MM.1S (cell line): ENCODE measurements around the gene BICDL1.

Experiments
- EZH2 ChIP-seq: fragments of 300-600 bp; sonication (generic); optimal IDR thresholded peaks from 2 replicates; pipeline ENCODE3; 2017; ENCODE audit warnings: low read depth, mild to moderate bottlenecking, antibody characterized with exemption, low read length, mixed read lengths
- TF ChIP-seq, protein P1 (sequence below): fragments of 300-600 bp; sonication (generic); IDR thresholded peaks from 2 replicates; pipeline ENCODE4 v1.5.1; 2016; ENCODE audit warnings: antibody characterized with exemption, low read length, mixed read lengths

GRCh38 chr12:120109570-120110267 lies 120.7 kb downstream of the BICDL1 start:
- TF ChIP-seq, protein P1, sequence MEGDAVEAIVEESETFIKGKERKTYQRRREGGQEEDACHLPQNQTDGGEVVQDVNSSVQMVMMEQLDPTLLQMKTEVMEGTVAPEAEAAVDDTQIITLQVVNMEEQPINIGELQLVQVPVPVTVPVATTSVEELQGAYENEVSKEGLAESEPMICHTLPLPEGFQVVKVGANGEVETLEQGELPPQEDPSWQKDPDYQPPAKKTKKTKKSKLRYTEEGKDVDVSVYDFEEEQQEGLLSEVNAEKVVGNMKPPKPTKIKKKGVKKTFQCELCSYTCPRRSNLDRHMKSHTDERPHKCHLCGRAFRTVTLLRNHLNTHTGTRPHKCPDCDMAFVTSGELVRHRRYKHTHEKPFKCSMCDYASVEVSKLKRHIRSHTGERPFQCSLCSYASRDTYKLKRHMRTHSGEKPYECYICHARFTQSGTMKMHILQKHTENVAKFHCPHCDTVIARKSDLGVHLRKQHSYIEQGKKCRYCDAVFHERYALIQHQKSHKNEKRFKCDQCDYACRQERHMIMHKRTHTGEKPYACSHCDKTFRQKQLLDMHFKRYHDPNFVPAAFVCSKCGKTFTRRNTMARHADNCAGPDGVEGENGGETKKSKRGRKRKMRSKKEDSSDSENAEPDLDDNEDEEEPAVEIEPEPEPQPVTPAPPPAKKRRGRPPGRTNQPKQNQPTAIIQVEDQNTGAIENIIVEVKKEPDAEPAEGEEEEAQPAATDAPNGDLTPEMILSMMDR = no peak
- TF ChIP-seq EZH2 = no peak
